BLaER1 treated with 17β-estradiol and CSF1 and Interleukin-3, amounts not matched to agents 10 nM and 100 nM (cell line): ENCODE data around the gene RNF151.

ENCODE experiments used
- H3K27ac ChIP-seq, 11 experiments: shearing (Covaris generic); formaldehyde crosslinking; 2 replicates each; pipeline ENCODE4 v1.8.1; 2022
- H3K27me3 ChIP-seq, 11 experiments: shearing (Covaris generic); formaldehyde crosslinking; 2 replicates each; pipeline ENCODE4 v1.8.1; 2022
- H3K36me3 ChIP-seq, 11 experiments: shearing (Covaris generic); formaldehyde crosslinking; 2 replicates each; pipeline ENCODE4 v1.8.1; 2022
- H3K4me1 ChIP-seq, 10 experiments: shearing (Covaris generic); formaldehyde crosslinking; 2 replicates each; pipeline ENCODE4 v1.8.1; 2022
- H3K4me2 ChIP-seq, 11 experiments: shearing (Covaris generic); formaldehyde crosslinking; 2 replicates each; pipeline ENCODE4 v1.8.1; 2022
- H3K4me3 ChIP-seq, 10 experiments: shearing (Covaris generic); formaldehyde crosslinking; 2 replicates each; pipeline ENCODE4 v1.8.1; 2022
- H3K9ac ChIP-seq, 11 experiments: shearing (Covaris generic); formaldehyde crosslinking; 2 replicates each; pipeline ENCODE4 v1.8.1; 2022
- H3K9me3 ChIP-seq, 11 experiments: shearing (Covaris generic); formaldehyde crosslinking; replicated peaks in 1 of 11; 2 replicates each; pipeline ENCODE4 v1.8.1; 2022
- H4K20me1 ChIP-seq, 11 experiments: shearing (Covaris generic); formaldehyde crosslinking; 2 replicates each; pipeline ENCODE4 v1.8.1; 2022
- Cebpa-rat ChIP-seq, 11 experiments: shearing (Covaris generic); IDR thresholded peaks; 2 replicates each; pipeline ENCODE4 v1.8.1; 2022

The RNF151 gene

DNA sequence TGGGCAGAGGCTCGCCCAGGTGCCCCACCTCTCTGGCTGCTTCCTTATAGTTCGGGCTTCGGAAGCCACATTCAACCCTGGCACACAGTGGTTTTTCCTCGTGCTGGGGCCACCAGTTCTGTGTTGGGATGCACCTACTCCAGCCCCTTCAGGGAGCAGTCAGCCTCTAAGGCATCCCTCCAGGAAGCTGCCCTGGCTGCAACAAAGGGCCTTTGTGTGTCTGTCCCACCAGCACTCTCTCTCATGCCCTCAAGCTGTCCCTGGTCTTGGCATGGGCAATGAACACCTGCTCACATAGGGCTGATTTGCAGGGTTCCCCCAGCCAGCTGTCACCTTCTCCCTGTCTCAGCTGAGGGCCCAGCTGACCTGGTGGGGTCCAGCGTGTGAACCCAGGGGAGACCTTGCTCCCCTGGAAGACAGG lies 15.4 kb downstream of the RNF151 start:
- Histone ChIP-seq H3K9ac (no peak overlapping the region), H3K4me2 (no peak overlapping the region), H4K20me1 (peaks cover 0 to 85% (median 69%) of the 10 kb centered on the region in 11 experiments; a peak in 19 of 22 replicates), H3K27ac (no peak overlapping the region), H3K4me1 (peaks cover 18 to 43% (median 27%) of the 10 kb centered on the region in 10 experiments), H3K9me3 (no peaks in the 10 kb centered on the region), H3K27me3 (peaks cover 60 to 75% (median 68%) of the 10 kb centered on the region in 11 experiments), H3K36me3 (peaks cover 39 to 48% (median 43%) of the 10 kb centered on the region in 11 experiments), H3K4me3 (no peak overlapping the region)
- no peak for TF ChIP-seq Cebpa-rat (IDR thresholded peaks at IDR 0.05)

GRCh38 chr16:1982991-1983543 lies 16.4 kb downstream of the RNF151 start:
- Histone ChIP-seq H3K4me3 (peak overlapping the region; percentile 71 to 87 (median 81)), H3K27me3 (peaks cover 56 to 72% (median 66%) of the 10 kb centered on the region in 11 experiments), H4K20me1 (peaks cover 0 to 81% (median 63%) of the 10 kb centered on the region in 11 experiments; a peak in 19 of 22 replicates), H3K36me3 (peaks cover 32 to 41% (median 35%) of the 10 kb centered on the region in 11 experiments), H3K27ac (no peak overlapping the region), H3K4me1 (peaks cover 18 to 43% (median 27%) of the 10 kb centered on the region in 10 experiments), H3K4me2 (peak overlapping the region; percentile 91 to 99 (median 97)), H3K9me3 (no peaks in the 10 kb centered on the region), H3K9ac (peak overlapping the region; percentile 84 to 94 (median 91); a peak in 21 of 22 replicates)
- no peak for TF ChIP-seq Cebpa-rat (IDR thresholded peaks at IDR 0.05)

DNA sequence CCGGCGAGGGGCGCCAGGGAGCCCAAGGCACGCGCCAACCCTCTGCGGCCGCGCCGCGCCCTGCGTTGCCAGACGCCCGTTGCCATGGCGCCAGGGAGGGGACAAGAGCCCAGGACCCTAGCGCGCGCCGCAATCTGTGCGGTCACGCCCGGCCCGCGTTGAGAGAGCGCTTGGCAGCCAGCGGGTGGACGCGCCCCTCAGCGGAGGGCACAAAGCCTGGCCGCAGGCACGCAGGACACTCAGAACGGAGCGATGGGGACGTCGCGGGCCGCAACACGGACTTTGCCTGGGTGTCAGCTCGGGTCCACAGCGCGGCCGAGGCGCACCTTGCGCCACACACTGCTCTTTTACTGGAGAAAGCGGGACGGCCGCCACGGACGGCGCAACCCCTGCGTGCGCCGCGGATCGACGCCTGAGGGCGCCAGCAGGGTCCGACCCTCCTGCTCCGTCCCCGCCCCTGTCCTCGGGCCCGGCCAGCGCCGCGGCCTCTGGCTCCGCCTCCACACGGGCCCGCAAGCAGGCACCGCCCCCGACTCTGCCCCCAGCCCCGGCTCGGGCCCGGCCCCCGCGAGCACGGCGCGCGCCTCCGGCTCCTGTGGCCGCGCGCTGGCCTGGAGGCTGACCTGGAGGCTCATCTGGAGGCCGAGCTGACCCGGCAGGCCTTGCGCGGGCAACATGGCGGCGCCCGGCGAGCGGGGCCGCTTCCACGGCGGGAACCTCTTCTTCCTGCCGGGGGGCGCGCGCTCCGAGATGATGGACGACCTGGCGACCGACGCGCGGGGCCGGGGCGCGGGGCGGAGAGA lies 17.1 kb downstream of the RNF151 start, which contains the start of gene GFER:
GFER (plus strand) TSS at position 650 of the 803 bp plus-strand sequence; CDS start at position 676, 26 bp downstream.
- Histone ChIP-seq H3K9me3 (no peaks in the 10 kb centered on the region), H3K4me1 (peaks cover 18 to 43% (median 27%) of the 10 kb centered on the region in 10 experiments), H3K27ac (peak within 1 kb of the TSS; percentile 72 to 90 (median 82)), H3K36me3 (peaks cover 25 to 34% (median 28%) of the 10 kb centered on the region in 11 experiments), H3K9ac (peak within 1 kb of the TSS; percentile 84 to 94 (median 91)), H3K4me2 (peak within 1 kb of the TSS; percentile 96 to 99 (median 98)), H3K27me3 (peaks cover 53 to 72% (median 66%) of the 10 kb centered on the region in 11 experiments), H3K4me3 (peak within 1 kb of the TSS; percentile 71 to 87 (median 81)), H4K20me1 (peaks cover 0 to 77% (median 57%) of the 10 kb centered on the region in 11 experiments; a peak in 19 of 22 replicates)
- no peak for TF ChIP-seq Cebpa-rat (IDR thresholded peaks at IDR 0.05)

- Histone ChIP-seq H4K20me1 (peaks cover 0 to 77% (median 52%) of the 10 kb centered on the region in 11 experiments; a peak in 19 of 22 replicates), H3K9me3 (no peaks in the 10 kb centered on the region), H3K9ac (peak overlapping the region; percentile 84 to 94 (median 91)), H3K27me3 (peaks cover 53 to 72% (median 66%) of the 10 kb centered on the region in 11 experiments), H3K36me3 (peaks cover 17 to 26% (median 21%) of the 10 kb centered on the region in 11 experiments), H3K27ac (peak overlapping the region; percentile 72 to 90 (median 82)), H3K4me2 (peak overlapping the region; percentile 96 to 99 (median 98)), H3K4me1 (peaks cover 18 to 40% (median 26%) of the 10 kb centered on the region in 10 experiments), H3K4me3 (peak overlapping the region; percentile 71 to 87 (median 81))
- no peak for TF ChIP-seq Cebpa-rat (IDR thresholded peaks at IDR 0.05)
Measured at GRCh38 chr16:1984347-1985225, 17.9 kb downstream of the RNF151 start.

DNA sequence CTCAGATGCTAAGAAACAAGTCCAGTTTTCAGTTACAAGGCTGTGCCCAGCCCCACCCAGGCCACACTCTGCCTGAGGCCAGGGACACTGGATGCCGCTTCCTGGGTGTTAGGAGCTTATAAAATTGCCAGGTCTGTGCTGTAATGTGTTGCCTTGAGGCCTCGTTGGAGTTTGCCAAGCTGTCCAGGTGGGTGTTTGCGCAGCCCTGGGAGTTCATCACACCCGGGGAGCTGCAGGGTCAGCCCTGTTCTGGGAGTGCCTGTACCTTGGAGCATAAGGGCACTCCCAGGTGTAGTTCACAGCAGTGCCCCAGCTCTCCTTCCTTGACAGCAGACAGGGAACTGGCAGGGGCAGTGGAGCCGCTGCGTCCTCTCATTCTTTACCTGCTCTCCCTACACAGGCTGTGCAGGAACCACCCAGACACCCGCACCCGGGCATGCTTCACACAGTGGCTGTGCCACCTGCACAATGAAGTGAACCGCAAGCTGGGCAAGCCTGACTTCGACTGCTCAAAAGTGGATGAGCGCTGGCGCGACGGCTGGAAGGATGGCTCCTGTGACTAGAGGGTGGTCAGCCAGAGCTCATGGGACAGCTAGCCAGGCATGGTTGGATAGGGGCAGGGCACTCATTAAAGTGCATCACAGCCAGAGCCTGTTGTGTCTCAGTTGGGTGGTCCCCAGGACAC lies 19.0 kb downstream of the RNF151 start:
- peaks cover 0 to 73% (median 44%) of the 10 kb centered on the region in 11 experiments; a peak in 19 of 22 replicates for H4K20me1 ChIP-seq
- H3K4me1 ChIP-seq, result peaks cover 22 to 36% (median 29%) of the 10 kb centered on the region in 10 experiments
- H3K36me3 ChIP-seq, result peaks cover 16 to 23% (median 21%) of the 10 kb centered on the region in 11 experiments
- H3K27ac ChIP-seq, result no peak overlapping the region
- peak overlapping the region; percentile 71 to 87 (median 81) for H3K4me3 ChIP-seq
- TF ChIP-seq Cebpa-rat (IDR thresholded peaks at IDR 0.05), result no peak
- H3K9ac ChIP-seq, result peak overlapping the region; percentile 84 to 94 (median 91); a peak in 20 of 22 replicates
- H3K27me3 ChIP-seq, result peaks cover 53 to 72% (median 66%) of the 10 kb centered on the region in 11 experiments
- H3K9me3 ChIP-seq, result no peaks in the 10 kb centered on the region
- peak overlapping the region; percentile 96 to 99 (median 98) for H3K4me2 ChIP-seq

- Histone ChIP-seq H3K4me3 (no peak overlapping the region), H3K4me2 (no peak overlapping the region), H3K36me3 (peaks cover 16 to 23% (median 21%) of the 10 kb centered on the region in 11 experiments), H3K4me1 (peaks cover 35 to 50% (median 42%) of the 10 kb centered on the region in 10 experiments), H3K9me3 (peaks cover 0 to under 1% (median 0%) of the 10 kb centered on the region in 11 experiments; a peak in 2 of 22 replicates), H4K20me1 (peaks cover 0 to 68% (median 32%) of the 10 kb centered on the region in 11 experiments; a peak in 17 of 22 replicates), H3K27ac (no peak overlapping the region), H3K27me3 (peaks cover 51 to 71% (median 64%) of the 10 kb centered on the region in 11 experiments), H3K9ac (no peak overlapping the region; a peak in 1 of 22 replicates)
- no peak for TF ChIP-seq Cebpa-rat (IDR thresholded peaks at IDR 0.05)
Measured at GRCh38 chr16:1987198-1987597, 20.5 kb downstream of the RNF151 start.

DNA sequence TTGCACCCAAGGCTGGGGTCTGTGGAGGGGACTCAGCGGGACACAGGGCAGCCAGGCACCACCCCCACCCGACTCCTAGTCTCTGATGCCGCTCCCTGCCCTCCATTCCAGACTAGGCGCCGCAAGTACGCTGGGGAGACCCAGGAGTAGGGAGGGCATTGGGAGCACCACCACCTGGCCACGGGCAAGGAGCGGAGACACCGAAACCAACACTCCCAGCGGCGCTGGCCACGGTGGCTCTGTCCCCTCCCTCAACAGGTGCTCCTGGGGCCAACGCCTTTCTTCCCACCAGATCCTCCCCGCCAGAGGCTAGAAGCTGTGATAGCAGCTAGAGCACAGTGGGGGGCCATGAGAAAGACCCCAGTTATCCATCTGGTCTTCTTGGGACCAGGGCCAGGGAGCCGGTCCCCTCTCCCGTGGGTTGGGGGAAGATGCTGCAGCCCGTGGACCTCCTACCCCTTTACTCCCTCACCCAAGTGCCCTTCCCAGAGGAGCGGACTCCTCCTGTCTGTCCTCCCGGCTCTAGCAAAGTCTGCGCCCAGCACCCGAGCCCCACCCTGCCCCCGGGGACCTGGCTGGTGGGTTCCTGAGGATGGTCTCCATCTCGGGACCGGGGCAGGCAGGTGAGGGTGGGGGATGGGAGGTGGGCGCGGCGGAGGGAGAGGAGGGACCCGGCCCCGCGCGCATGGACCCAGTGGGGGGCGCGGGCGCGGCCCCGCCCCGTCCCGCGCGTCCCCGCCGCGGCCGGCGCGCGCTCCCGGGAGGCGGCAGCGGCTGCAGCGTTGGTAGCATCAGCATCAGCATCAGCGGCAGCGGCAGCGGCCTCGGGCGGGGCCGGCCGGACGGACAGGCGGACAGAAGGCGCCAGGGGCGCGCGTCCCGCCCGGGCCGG lies 22.8 kb downstream of the RNF151 start, which contains the start of gene SYNGR3:
SYNGR3 (plus strand) TSS at position 762 of the 892 bp plus-strand sequence. CDS start 133 bp downstream, outside the sequence.
- no peak for TF ChIP-seq Cebpa-rat (IDR thresholded peaks at IDR 0.05)
- Histone ChIP-seq H3K9me3 (peaks cover 0 to 10% (median 0%) of the 10 kb centered on the region in 11 experiments; a peak in 8 of 22 replicates), H3K9ac (no peak within 1 kb of the TSS; a peak in 2 of 22 replicates), H3K4me1 (peaks cover 35 to 62% (median 51%) of the 10 kb centered on the region in 10 experiments), H3K4me2 (peak within 1 kb of the TSS; percentile 61 to 83 (median 75)), H4K20me1 (peaks cover 0 to 55% (median 18%) of the 10 kb centered on the region in 11 experiments; a peak in 15 of 22 replicates), H3K27me3 (peaks cover 40 to 60% (median 54%) of the 10 kb centered on the region in 11 experiments), H3K27ac (no peak within 1 kb of the TSS), H3K4me3 (peak within 1 kb of the TSS; percentile 18 to 45 (median 26); a peak in 12 of 20 replicates), H3K36me3 (peaks cover 16 to 23% (median 21%) of the 10 kb centered on the region in 11 experiments)
